Pancreas (tissue), 10 donors: ENCODE results near the gene KLHL17. TPM values are rescaled to one million over a fixed set of nuclear protein-coding genes. Genes with fewer than 3 reads are reported as not detected.

ENCODE experiments used
- ATAC-seq, 4 donors: fragments of 200-7000 bp; cut with Tn5 transposase; one replicate each; pipeline versions ENCODE4 v1.8.0 to v1.9.1; 2020; ENCODE audit warnings: mild to moderate bottlenecking in 4 of 4, moderate library complexity in 4 of 4
- DNase-seq, 6 donors: peaks; one replicate each; pipeline ENCODE4 v3.0.0-alpha.2; 2020
- FAIRE-seq: peaks from 2 replicates; lab custom pipeline; 2012; peaks lifted over from hg19 to GRCh38; lab: Jason Lieb, UNC
- H3K27ac ChIP-seq, 4 donors: fragments of 200-600 bp; sonication (generic); 1 replicate in 3 of 4; 2 replicates in 1 of 4; pipeline versions ENCODE4 v1.5.0 to v1.8.0; 2020
- H3K27me3 ChIP-seq, 4 donors: fragments of 200-600 bp; one replicate each; pipeline ENCODE4 v1.8.0; 2021
- H3K36me3 ChIP-seq, 3 donors: fragments of 200-600 bp; sonication (generic) in 1 of 3; one replicate each; pipeline versions ENCODE4 v1.5.0 to v1.8.0; 2020 to 2021
- H3K4me1 ChIP-seq, 3 donors: fragments of 200-600 bp; one replicate each; pipeline ENCODE4 v1.8.0; 2021
- H3K4me3 ChIP-seq, 4 donors: fragments of 200-600 bp; sonication (generic) in 2 of 4; one replicate each; pipeline versions ENCODE4 v1.5.0 to v1.8.0; 2020 to 2021
- H3K9me3 ChIP-seq, 4 donors: fragments of 200-600 bp; one replicate each; pipeline ENCODE4 v1.8.0; 2021
- WGBS, 2 donors: extraction: QIAGEN DNeasy Blood & Tissue Kit; methylation state at CpG; one replicate each; pipeline ENCODE4 v1.1.7; 2013; 5-methylcytosine and 5-hydroxymethylcytosine counted together
- intact Hi-C, 3 donors: fragments of 100-400 bp; cut with DNase I; formaldehyde crosslinking; loops; one replicate each; pipeline versions ENCODE4 v1.11.1 to v1.14.2; 2022
- polyA plus RNA-seq, 2 donors: library from polyadenylated mRNA; stranded (reverse); fragments of 200-250 nt; gene quantifications; one replicate each; pipeline ENCODE4 v1.2.3, GENCODE V29; 2013
- total RNA-seq, 6 donors: library from RNA; stranded (reverse); fragmentation: NEBNext Ultra II Directional in 4 of 6; extraction: Animal tissue kit (Norgen Biotek cat#: 25700) in 4 of 6; gene quantifications; one replicate each; pipeline versions ENCODE4 v1.2.1 to v1.2.4, GENCODE V29; 2021 to 2023
- TF ChIP-seq, protein P1 (sequence below), 4 donors: fragments of 200-600 bp; sonication (generic) in 3 of 4; IDR thresholded peaks; one replicate each; pipeline versions ENCODE4 v1.5.0 to v1.8.0; 2021; ENCODE audit warnings: antibody characterized with exemption in 4 of 4
- donor health status: healthy with polysubstance abuse.
- donor health status: DM: no; HTN: no; CAD: no; lungs with moderate emphysema.
- donor health status: DM: no; HTN: no; CAD: no.
- donor health status: control.
- donor health status: control.
- donor health status: Bipolar disorder and iron deficiency.
- donor health status: DM: yes; HTN: yes; CAD: no.
- donor health status: DM: no; HTN: no; CAD: no.
- donor health status: DM: no; HTN: no; CAD: no.
- donor health status: DM: yes; HTN: yes; CAD: no.

The KLHL17 gene
- total and polyA plus RNA-seq, 8 donors: 3.1 to 24.1 (median 6.2) TPM

DNA sequence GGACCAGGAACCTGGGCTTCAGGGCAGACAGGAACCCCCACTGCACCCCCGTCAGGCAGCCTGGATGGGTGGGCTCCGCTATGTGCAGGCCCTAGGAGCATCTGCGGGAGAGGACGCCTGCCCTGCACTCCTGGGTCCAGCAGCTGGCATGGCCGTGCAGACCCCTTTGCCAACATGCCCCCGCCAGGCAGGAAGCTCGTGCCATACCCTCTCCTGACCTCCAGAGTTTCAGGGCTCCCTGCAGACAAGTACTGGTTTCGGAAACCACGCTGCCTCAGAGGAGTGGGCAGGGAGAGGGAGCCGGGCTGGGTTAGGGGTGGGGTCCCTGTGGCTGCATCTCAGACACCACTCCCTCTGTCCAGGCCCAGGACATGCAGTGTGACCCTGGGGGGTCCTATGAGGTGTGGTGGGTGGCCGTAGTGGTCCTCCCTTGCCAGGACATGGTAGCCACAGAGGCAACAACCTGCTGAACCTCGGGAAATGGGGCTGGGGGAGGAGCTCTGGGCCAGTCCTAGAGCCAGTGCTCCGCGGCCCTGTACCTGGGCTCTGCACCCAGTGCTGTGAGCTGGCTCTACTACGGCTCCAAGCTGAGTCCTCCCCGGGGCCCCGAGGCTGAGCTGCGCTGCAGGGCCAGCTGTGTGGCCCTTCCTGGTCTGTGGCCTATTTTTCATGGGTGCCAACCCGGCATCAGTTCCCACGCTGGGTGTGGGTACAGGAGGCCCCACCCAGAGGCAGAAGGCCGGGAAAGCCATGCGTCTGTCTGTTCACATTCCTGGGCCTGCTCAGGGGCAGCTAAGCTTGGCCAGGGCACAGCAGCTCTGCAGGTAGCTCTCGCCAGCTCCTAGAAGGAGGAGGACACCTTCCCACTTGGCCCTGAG, 7.3 kb downstream of the KLHL17 start:
- TF ChIP-seq, protein P1, sequence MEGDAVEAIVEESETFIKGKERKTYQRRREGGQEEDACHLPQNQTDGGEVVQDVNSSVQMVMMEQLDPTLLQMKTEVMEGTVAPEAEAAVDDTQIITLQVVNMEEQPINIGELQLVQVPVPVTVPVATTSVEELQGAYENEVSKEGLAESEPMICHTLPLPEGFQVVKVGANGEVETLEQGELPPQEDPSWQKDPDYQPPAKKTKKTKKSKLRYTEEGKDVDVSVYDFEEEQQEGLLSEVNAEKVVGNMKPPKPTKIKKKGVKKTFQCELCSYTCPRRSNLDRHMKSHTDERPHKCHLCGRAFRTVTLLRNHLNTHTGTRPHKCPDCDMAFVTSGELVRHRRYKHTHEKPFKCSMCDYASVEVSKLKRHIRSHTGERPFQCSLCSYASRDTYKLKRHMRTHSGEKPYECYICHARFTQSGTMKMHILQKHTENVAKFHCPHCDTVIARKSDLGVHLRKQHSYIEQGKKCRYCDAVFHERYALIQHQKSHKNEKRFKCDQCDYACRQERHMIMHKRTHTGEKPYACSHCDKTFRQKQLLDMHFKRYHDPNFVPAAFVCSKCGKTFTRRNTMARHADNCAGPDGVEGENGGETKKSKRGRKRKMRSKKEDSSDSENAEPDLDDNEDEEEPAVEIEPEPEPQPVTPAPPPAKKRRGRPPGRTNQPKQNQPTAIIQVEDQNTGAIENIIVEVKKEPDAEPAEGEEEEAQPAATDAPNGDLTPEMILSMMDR (IDR thresholded peaks at IDR 0.05): no peak
- Histone ChIP-seq H3K9me3 (no peaks in the 10 kb centered on the region), H3K4me3 (peak overlapping the region in 1 of 4 donors; percentile 76), H3K27me3 (peaks cover 0 to 17% (median 3%) of the 10 kb centered on the region in 4 donors), H3K36me3 (no peaks in the 10 kb centered on the region), H3K27ac (no peak overlapping the region), H3K4me1 (peaks cover 0 to 9% (median 0%) of the 10 kb centered on the region in 3 donors)
- intact Hi-C loops: no loop called here
- no peak for FAIRE-seq
- peak in 1 of 4 donors; percentile 4 for ATAC-seq
- DNase-seq: peak in 2 of 6 donors; percentile 45 to 72
- 57 to 65% methylated on average over 23 of the region's 23 CpGs for WGBS, 2 donors

DNA sequence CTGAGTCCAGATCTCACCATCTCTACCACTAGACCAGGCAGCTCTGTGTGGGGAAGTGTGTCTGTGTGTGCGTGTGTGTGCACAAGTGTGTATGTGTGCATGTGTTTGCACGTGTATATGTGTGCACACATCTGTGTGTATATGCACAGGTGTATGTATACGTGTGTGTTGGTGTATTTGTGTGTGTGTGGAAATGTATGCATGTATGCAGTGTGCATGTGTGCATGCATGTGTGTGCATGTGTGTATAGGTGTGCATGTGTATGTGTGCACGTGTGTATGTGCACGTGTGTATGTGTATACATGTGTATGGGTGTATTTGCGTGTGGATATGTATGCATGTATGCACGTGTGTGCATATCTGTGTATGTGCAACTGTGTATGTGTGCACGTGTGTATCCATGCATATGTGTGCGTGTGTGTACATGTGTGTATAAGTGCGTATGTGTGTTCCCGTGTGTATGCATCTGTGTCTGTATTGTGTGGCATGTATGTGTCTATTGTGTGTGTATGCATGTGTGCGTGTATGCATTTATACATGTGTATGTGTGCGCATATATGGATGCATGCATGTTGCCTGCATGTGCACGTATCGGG, 9.0 kb downstream of the KLHL17 start:
- WGBS, 2 donors: 64 to 74% methylated on average over 15 of the region's 15 CpGs
- peaks cover 0 to 9% (median 0%) of the 10 kb centered on the region in 3 donors for H3K4me1 ChIP-seq
- intact Hi-C loops: no loop called here
- no peaks in the 10 kb centered on the region for H3K36me3 ChIP-seq
- DNase-seq (no peak), FAIRE-seq (no peak), ATAC-seq (no peak)
- no peak overlapping the region for H3K27ac ChIP-seq
- H3K4me3 ChIP-seq: no peak overlapping the region
- no peaks in the 10 kb centered on the region for H3K9me3 ChIP-seq
- H3K27me3 ChIP-seq: peaks cover 0 to 17% (median 3%) of the 10 kb centered on the region in 4 donors
- TF ChIP-seq, protein P1 (IDR thresholded peaks at IDR 0.05): no peak

DNA sequence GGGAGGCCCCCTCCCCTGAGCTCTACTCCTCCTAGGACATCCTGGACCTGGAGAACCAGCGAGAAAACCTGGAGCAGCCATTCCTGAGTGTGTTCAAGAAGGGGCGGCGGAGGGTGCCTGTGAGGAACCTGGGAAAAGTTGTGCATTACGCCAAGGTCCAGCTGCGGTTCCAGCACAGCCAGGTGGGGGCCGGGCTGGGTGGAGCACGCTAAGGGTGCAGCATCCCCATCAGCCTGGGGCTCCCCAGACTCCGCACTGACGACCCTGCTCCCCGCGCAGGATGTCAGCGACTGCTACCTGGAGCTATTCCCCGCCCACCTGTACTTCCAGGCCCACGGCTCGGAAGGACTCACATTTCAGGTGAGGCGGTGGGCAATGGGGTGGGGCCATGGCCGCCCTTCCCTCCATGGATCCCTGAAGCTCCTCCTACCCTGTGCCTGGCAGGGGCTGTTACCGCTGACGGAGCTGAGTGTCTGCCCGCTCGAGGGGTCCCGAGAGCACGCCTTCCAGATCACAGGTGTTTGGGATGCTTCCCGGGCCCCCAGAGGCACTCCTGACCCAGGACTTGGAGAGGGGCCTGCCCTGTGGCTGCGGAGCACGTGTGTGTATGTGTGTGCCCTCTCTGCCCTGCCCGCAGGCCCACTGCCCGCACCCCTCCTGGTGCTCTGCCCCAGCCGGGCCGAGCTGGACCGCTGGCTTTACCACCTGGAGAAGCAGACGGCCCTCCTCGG, 10.0 kb downstream of the KLHL17 start:
- Histone ChIP-seq H3K4me3 (no peak overlapping the region), H3K36me3 (no peaks in the 10 kb centered on the region), H3K27me3 (peaks cover 0 to 17% (median 3%) of the 10 kb centered on the region in 4 donors), H3K27ac (no peak overlapping the region), H3K9me3 (no peaks in the 10 kb centered on the region), H3K4me1 (peaks cover 0 to 9% (median 0%) of the 10 kb centered on the region in 3 donors)
- 15 to 19% methylated on average over 28 to 33 of the region's 33 CpGs for WGBS, 2 donors
- ATAC-seq: no peak
- peak in 1 of 6 donors; percentile 66 for DNase-seq
- intact Hi-C loops: loop anchor here in 1 of 3 donors (5.0 kb wide), 1 partner anchor 68 kb away; no protein-coding TSS in a partner anchor
- TF ChIP-seq, protein P1 (IDR thresholded peaks at IDR 0.05): no peak
- FAIRE-seq: no peak

DNA sequence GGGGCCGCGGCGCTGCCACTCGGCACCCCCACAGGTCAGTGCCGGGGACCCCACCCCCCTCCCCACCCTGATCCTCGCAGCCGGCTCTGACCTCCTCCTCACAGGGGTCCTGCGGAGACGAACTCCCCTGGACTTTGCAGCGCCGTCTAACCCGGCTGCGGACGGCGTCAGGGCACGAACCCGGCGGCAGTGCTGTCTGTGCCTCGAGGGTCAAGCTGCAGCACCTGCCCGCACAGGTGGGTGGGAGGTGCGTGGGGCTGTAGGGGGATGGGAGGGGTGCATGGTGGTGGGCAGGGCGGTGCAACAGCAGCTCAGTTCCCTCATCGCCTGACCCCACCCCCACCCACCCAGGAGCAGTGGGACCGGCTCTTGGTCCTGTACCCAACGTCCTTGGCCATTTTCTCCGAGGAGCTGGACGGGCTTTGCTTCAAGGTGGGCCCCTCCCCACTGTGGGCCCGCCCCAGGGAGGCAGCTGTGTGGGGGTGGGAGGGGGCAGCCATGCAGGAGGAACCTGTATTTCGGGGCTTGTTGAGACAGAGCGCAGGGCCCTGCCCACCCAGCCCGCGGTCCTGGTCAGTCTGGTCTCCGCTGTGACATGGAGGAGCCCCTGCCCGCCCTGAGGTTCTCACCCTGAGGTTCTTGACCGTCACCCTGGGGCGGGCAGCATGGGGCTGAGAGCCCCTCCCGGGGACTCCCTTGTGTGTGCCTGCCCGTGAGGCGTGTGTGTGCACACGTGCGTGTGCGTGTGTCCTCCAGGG, 10.8 kb downstream of the KLHL17 start:
- no peaks in the 10 kb centered on the region for H3K9me3 ChIP-seq
- H3K4me1 ChIP-seq: peaks cover 0 to 5% (median 0%) of the 10 kb centered on the region in 3 donors
- no peak overlapping the region for H3K27ac ChIP-seq
- intact Hi-C loops: loop anchor here in 1 of 3 donors (5.0 kb wide), 1 partner anchor 69 kb away; no protein-coding TSS in a partner anchor
- DNase-seq (peak in 1 of 6 donors; percentile 74), ATAC-seq (no peak), FAIRE-seq (no peak)
- peaks cover 0 to 17% (median 3%) of the 10 kb centered on the region in 4 donors for H3K27me3 ChIP-seq
- no peak overlapping the region for H3K4me3 ChIP-seq
- WGBS, 2 donors: 17% methylated on average over 38 to 42 of the region's 42 CpGs
- TF ChIP-seq, protein P1 (IDR thresholded peaks at IDR 0.05): no peak
- no peaks in the 10 kb centered on the region for H3K36me3 ChIP-seq
